Hepatocyte (in vitro differentiated cells): ENCODE measurements around the gene SH3TC1.

ENCODE experiments used
- EZH2 ChIP-seq: fragments of 200-600 bp; sonication (generic); IDR thresholded peaks from 2 replicates; pipeline ENCODE4 v1.6.1; 2016; ENCODE audit warnings: antibody characterized with exemption, mild to moderate bottlenecking, borderline replicate concordance
- EZH2phosphoT487 ChIP-seq: fragments of 200-600 bp; sonication (generic); IDR thresholded peaks from one replicate; pipeline ENCODE4 v1.6.1; 2018; ENCODE audit warnings: antibody characterized with exemption, mild to moderate bottlenecking, low read depth, moderate library complexity; ENCODE audit not compliant: unreplicated experiment, severe bottlenecking
- TF ChIP-seq, protein P1 (sequence below): fragments of 200-600 bp; sonication (generic); IDR thresholded peaks from 2 replicates; pipeline ENCODE4 v1.5.1; 2016; ENCODE audit warnings: antibody characterized with exemption, mild to moderate bottlenecking; ENCODE audit not compliant: poor library complexity

GRCh38 chr4:8199594-8200301 is 658 bp downstream of the SH3TC1 start:
- TF ChIP-seq, protein P1, sequence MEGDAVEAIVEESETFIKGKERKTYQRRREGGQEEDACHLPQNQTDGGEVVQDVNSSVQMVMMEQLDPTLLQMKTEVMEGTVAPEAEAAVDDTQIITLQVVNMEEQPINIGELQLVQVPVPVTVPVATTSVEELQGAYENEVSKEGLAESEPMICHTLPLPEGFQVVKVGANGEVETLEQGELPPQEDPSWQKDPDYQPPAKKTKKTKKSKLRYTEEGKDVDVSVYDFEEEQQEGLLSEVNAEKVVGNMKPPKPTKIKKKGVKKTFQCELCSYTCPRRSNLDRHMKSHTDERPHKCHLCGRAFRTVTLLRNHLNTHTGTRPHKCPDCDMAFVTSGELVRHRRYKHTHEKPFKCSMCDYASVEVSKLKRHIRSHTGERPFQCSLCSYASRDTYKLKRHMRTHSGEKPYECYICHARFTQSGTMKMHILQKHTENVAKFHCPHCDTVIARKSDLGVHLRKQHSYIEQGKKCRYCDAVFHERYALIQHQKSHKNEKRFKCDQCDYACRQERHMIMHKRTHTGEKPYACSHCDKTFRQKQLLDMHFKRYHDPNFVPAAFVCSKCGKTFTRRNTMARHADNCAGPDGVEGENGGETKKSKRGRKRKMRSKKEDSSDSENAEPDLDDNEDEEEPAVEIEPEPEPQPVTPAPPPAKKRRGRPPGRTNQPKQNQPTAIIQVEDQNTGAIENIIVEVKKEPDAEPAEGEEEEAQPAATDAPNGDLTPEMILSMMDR, result no peak
- TF ChIP-seq EZH2phosphoT487, result no peak
- TF ChIP-seq EZH2, result no peak
